Osteoblast (primary cell): ENCODE data around the gene PRSS38. TPM values are rescaled to one million over a fixed set of nuclear protein-coding genes. Genes with fewer than 3 reads are reported as not detected.

ENCODE experiments used
- DNase-seq: peaks from one replicate; pipeline ENCODE4 v3.0.0; 2011; ENCODE audit warnings: low spot score, mixed read lengths; ENCODE audit not compliant: insufficient read length; ENCODE audit errors: missing footprints
- H2AFZ ChIP-seq: 2 replicates; pipeline ENCODE4 v1.6.0; 2011; ENCODE audit warnings: mild to moderate bottlenecking, low read length
- H3K27ac ChIP-seq: 2 replicates; pipeline ENCODE4 v1.5.1; 2011; ENCODE audit warnings: mild to moderate bottlenecking, low read depth, low read length, moderate library complexity
- H3K27me3 ChIP-seq: 2 replicates; pipeline ENCODE4 v1.6.0; 2012; ENCODE audit warnings: mild to moderate bottlenecking, control low read depth, inconsistent platforms, low read length, moderate library complexity; ENCODE audit not compliant: insufficient read depth
- H3K36me3 ChIP-seq: 2 replicates; pipeline ENCODE4 v1.5.1; 2011; ENCODE audit warnings: mild to moderate bottlenecking, low read length, control low read depth, moderate library complexity; ENCODE audit not compliant: insufficient read depth
- H3K4me1 ChIP-seq: 2 replicates; pipeline ENCODE4 v1.5.1; 2011; ENCODE audit warnings: mild to moderate bottlenecking, low read length, control low read depth, moderate library complexity; ENCODE audit not compliant: insufficient read depth
- H3K4me2 ChIP-seq: 2 replicates; pipeline ENCODE4 v1.6.0; 2011; ENCODE audit warnings: mild to moderate bottlenecking, low read length; ENCODE audit not compliant: insufficient read depth
- H3K4me3 ChIP-seq: fragments of 200-600 bp; sonication (generic); 3 replicates; pipeline ENCODE4 v1.5.1; 2012; ENCODE audit warnings: mild to moderate bottlenecking, low read length, inconsistent platforms; ENCODE audit not compliant: insufficient read depth
- H3K79me2 ChIP-seq: 2 replicates; pipeline ENCODE4 v1.6.0; 2012; ENCODE audit warnings: mild to moderate bottlenecking, low read length, control low read depth, inconsistent platforms; ENCODE audit not compliant: insufficient read depth
- H3K9me3 ChIP-seq: 2 replicates; pipeline ENCODE4 v1.5.1; 2011; ENCODE audit warnings: low read depth, low read length, control low read depth
- H4K20me1 ChIP-seq: 2 replicates; pipeline ENCODE4 v1.6.0; 2012; ENCODE audit warnings: mild to moderate bottlenecking, low read length, control low read depth; ENCODE audit not compliant: insufficient read depth
- CTCF ChIP-seq: IDR thresholded peaks from 2 replicates; pipeline ENCODE4 v1.5.1; 2011; ENCODE audit warnings: mild to moderate bottlenecking, low read depth, low read length, moderate library complexity; ENCODE audit errors: extremely low read depth
- total RNA-seq: library from RNA; depleted of rRNA; stranded (reverse); fragments of >200 nt; gene quantifications from 2 replicates; pipeline ENCODE4 v1.2.3, GENCODE V29; 2012

PRSS38 gene
- total RNA-seq, 1 donor, result not detected

GRCh38 chr1:227786673-227787512 lies 28.6 kb upstream of the PRSS38 start:
- H3K4me3 ChIP-seq, result peak overlapping the region; percentile 75
- peaks cover 24% of the 10 kb centered on the region for H3K27me3 ChIP-seq
- no peaks in the 10 kb centered on the region for H3K36me3 ChIP-seq
- H4K20me1 ChIP-seq, result no peaks in the 10 kb centered on the region
- peak overlapping the region; percentile 95 for H3K4me2 ChIP-seq
- no peaks in the 10 kb centered on the region for H3K9me3 ChIP-seq
- no peak for DNase-seq
- peaks cover 5% of the 10 kb centered on the region for H3K4me1 ChIP-seq
- no peaks in the 10 kb centered on the region for H3K79me2 ChIP-seq
- H2AFZ ChIP-seq, result peak overlapping the region; percentile 35
- H3K27ac ChIP-seq, result no peak overlapping the region
- no peak for TF ChIP-seq CTCF

DNA sequence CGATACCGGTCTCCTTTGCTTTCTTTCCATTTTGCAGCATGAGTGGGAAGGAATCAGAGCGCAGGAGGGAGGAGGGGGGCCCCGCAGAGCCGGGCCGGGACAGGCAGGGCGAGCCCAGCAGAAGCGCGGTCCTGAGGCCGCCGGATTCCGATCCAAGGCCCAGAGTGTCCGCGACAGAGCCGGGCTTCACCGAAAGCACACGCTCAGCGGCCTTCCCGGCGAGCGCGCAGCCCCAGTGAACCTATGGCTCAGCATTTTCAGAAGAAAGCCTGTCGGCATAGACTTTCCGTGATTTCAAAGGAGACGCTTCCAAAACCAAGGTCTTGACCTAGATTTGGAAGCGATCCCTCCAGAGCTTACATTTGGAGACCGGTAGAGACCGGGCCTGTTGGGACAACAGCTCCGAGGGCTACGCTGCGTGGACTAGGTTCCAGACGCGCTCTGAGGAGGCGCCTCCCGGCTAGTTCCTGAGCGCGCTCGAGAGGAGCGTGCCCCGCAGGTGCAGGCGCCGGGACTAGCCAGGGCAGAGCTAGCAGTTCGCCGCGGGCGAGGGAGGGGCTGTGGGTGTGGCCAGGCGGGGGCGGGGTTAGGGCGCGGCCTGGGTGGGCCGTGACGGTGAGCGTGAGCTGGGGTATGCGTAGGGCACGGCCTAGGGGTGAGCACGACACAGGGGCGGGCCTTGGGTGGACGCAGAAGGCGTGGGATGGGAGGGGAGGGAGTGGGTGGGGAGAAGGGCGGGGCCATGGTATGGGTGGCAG lies 27.8 kb upstream of the PRSS38 start:
- Histone ChIP-seq H3K27me3 (peaks cover 24% of the 10 kb centered on the region), H4K20me1 (no peaks in the 10 kb centered on the region), H3K4me1 (peaks cover 5% of the 10 kb centered on the region), H2AFZ (peak overlapping the region; percentile 85), H3K79me2 (no peaks in the 10 kb centered on the region), H3K4me3 (peak overlapping the region; percentile 75), H3K36me3 (no peaks in the 10 kb centered on the region), H3K4me2 (peak overlapping the region; percentile 95), H3K27ac (no peak overlapping the region), H3K9me3 (no peaks in the 10 kb centered on the region)
- TF ChIP-seq CTCF, result no peak
- peak; percentile 92 for DNase-seq

DNA sequence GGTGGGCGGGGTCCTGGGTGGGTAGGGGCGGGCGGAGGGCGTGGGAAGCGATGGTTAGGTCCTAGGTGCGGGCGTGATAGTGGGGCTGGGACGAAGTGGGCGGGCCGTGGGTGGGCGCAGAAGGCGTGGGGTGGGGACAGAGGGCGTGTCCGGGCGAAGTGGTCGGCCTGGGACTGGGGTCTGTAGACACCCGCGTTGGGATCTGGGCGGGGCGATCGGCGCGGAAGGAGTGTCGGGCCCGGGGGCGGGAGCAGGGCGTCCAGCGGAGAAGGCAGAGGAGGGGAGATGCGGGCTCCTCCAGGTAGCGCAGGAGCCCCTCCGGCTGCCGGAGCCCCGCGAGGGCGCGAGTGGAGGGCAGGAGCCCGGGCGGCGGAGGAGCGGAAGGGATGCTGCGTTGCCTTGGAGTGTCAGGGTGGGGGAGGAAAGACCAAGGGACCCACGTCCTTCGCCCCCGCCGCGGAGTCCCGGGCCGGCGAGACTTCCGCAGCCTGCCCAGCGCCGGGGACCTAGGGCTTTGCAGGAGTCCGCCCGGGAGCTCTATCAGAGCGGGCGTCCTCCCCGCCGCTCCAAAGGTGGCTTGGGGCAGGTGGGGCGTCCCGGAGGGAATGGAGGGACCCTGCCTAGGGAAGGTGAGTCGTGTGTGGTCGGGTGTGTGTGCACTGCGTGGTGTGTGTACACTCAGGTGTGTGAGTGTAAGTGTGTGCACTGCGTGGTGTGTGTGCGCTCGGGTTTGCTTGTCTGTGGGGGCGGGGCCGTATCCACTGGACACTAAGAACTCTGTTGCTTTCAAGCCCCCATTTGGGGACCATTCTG lies 27.0 kb upstream of the PRSS38 start:
- no peak for TF ChIP-seq CTCF
- peak overlapping the region; percentile 64 for H3K4me3 ChIP-seq
- H2AFZ ChIP-seq, result no peak overlapping the region
- H3K79me2 ChIP-seq, result no peaks in the 10 kb centered on the region
- H3K4me2 ChIP-seq, result peak overlapping the region; percentile 77
- no peaks in the 10 kb centered on the region for H4K20me1 ChIP-seq
- peaks cover 24% of the 10 kb centered on the region for H3K27me3 ChIP-seq
- no peaks in the 10 kb centered on the region for H3K9me3 ChIP-seq
- H3K36me3 ChIP-seq, result no peaks in the 10 kb centered on the region
- no peak overlapping the region for H3K27ac ChIP-seq
- peaks cover 6% of the 10 kb centered on the region for H3K4me1 ChIP-seq
- DNase-seq, result no peak
